Measurements from ENCODE around the gene MAP4.
"Not testable (repeated sequence)": the region's sequence is repeated elsewhere in the genome, so short reads cannot be mapped to it uniquely, and the experiment has no call there.

Gene MAP4, protein sequence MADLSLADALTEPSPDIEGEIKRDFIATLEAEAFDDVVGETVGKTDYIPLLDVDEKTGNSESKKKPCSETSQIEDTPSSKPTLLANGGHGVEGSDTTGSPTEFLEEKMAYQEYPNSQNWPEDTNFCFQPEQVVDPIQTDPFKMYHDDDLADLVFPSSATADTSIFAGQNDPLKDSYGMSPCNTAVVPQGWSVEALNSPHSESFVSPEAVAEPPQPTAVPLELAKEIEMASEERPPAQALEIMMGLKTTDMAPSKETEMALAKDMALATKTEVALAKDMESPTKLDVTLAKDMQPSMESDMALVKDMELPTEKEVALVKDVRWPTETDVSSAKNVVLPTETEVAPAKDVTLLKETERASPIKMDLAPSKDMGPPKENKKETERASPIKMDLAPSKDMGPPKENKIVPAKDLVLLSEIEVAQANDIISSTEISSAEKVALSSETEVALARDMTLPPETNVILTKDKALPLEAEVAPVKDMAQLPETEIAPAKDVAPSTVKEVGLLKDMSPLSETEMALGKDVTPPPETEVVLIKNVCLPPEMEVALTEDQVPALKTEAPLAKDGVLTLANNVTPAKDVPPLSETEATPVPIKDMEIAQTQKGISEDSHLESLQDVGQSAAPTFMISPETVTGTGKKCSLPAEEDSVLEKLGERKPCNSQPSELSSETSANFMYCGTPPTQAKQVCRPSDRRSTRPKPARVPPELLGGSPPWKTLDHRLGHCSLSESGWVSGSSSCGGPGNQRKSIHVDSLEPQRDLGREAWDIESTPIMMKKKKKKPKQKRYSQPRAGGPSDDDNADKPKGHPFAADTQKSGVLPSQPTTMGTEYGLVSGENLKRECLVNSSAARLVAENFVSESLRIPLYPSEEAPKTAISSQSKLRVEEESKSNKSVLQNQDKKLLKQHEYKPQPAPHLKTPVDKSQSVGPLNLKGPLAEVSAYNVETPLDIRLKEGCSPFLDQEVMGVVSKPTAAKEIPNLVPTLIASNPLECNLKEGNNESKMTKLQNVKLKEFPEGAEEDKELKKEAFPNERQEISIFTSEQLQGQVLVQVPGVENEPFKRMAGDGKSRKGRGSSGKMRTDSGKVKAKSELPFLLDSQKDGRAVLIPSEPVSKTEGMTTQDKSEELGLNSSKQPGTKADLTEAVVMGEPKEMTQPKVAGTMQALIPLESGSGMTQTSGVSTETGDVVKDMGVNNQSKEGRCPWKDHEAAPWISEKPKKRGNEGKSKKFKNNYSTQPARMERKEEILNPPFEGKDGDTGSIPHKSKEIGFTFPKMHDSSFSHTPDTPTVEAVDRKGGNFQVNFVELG (N-terminal part only)

DNA sequence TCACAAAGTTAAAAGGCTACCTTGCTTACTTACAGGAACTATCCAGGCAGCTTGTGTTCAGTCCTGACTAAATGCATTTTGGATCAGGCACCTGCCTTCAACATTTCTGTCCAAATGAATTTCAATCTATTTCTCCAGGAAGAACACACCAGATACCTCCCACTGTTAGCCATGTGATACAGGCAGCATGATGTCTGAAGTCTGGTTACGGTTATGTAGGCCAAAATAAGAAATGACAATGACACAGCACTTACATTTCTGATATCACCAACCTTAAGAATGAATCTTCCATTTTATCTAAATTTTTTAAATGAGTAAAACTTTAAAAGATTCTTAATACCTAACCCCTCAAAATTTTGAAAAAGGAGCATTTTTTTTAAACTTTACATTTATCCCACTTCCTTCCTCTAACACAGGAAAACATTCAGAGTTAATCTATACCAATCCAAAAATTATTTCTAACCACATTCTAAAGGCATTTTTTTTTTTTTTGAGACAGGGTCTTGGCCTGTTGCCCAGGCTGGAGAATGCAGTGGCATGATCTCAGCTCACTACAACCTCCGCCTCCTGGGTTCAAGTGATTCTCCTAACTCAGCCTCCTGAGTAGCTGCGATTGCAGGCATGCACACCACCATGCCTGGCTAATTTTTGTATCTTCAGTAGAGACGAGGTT lies at the start of gene MAP4:
Gene MAP4, minus strand, starts transcription at position 116 of the 673 bp plus-strand sequence. CDS start 17,556 bp downstream, outside the sequence.
- no peak for DNase-seq

DNA sequence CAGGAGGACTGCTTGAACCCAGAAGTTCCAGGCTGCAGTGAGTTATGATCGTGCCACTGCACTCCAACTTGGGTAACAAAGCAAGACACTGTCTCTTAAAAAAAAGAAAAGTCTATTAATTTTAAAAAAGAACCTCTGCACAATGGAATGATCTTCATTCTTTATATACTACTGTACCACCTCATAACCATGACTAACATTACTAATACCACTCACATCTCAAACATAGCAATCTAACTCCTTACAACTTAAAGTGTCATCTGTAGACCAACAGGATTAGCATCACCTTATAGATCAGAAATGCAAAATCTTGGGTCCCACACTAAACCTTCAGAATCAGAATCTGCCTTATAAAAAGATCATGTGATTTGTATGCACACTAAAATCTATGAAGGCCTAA lies 48.8 kb upstream of the MAP4 start:
- DNase-seq, result no peak

DNA sequence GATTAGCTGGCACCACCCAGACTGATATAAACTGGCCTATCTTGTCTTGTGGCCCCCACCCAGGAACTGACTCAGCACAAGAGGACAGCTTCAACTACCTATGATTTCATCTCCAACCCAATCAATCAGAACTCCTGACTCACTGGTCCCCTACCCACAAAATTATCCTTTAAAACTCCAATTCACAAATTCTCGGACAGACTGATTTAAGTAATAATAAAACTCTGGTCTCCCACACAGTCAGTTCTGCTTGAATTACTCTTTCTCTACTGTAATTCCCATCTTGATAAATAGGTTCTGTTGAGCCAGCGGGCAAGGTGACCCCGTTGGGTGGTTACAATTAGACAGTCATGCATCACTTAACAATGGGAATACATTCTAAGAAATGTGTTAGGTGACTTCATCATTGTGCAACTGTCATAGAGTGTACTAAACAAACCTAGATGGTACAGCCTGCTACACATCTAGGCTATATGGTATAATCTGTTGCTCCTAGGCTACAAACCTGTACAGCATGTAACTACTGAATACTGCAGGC lies 48.1 kb upstream of the MAP4 start:
- no peak for DNase-seq

DNA sequence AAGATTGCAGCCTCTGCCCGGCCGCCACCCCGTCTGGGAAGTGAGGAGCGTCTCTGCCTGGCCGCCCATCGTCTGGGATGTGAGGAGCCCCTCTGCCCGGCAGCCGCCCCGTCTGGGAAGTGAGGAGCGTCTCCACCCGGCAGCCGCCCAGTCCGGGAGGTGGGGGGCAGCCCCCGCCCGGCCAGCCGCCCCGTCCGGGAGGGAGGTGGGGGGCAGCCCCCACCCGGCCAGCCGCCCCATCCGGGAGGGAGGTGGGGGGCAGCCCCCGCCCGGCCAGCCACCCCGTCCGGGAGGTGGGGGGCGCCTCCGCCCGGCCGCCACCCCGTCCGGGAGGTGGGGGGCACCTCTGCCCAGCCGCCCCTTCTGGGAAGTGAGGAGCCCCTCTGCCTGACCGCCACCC lies 45.4 kb upstream of the MAP4 start:
- DNase-seq, result not testable (repeated sequence)

DNA sequence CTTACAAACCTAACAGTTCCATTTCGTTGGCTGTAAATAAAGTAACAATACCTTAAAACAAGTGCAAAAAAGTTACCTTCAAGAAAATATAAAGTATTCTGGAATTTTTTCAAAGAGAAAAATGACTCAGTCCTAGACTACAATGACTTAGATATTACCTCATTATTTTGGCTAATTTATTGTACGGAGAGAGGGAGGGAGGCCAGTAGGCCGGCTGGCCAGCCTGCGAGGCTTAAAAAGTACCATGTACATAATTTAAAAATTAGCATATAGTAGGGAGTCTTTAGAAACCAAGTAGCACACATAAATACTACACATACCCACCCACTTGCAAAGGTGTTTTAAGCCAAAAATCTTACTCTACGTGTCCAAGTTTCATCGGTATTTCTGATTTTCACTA lies 41.9 kb upstream of the MAP4 start:
- DNase-seq, result no peak

DNA sequence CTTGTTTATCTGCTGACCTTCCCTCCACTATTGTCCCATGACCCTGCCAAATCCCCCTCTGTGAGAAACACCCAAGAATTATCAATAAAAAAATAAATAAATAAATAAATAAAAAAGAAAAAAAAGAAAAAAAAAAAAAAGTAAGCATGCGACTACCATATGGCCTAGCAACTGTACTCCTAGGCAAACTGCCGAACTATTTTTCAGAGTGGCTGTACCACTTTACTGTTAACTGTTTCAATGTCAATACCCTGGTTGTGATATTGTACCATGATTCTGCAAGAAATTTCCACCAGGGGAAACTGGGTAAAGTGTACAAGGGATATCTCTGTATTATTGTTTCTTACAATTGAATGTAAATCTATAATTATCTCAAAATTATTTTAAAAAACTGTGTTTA lies 41.3 kb upstream of the MAP4 start:
- DNase-seq, result no peak

DNA sequence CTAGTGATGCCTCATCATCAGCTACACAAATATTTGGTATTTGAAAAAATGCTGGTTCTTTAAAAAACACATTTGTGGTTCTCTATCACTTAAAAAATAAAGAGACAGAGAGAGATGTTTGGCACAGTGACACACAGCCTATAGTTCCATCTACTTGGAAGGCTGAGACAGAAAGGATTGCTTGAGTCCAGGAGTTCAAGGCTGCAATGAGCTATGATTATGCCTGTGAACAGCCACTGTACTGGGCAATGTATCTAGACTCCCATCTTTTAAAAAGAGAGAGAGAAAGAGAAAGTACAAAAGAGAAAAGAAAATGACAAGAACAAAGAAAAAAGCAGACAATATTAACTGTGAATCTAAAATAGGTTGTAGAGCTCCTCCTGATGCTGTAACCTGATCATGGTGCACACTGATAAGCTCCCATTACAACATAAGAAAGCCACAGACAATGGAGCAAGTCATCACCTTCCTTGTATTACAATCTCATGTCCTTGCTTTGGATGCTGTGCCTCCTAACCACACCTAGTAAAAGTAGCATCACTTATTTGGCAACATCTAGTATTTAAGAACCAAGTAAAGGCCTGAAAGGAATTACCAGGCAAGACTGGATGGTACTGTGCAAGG lies 31.7 kb upstream of the MAP4 start:
- no peak for DNase-seq

DNA sequence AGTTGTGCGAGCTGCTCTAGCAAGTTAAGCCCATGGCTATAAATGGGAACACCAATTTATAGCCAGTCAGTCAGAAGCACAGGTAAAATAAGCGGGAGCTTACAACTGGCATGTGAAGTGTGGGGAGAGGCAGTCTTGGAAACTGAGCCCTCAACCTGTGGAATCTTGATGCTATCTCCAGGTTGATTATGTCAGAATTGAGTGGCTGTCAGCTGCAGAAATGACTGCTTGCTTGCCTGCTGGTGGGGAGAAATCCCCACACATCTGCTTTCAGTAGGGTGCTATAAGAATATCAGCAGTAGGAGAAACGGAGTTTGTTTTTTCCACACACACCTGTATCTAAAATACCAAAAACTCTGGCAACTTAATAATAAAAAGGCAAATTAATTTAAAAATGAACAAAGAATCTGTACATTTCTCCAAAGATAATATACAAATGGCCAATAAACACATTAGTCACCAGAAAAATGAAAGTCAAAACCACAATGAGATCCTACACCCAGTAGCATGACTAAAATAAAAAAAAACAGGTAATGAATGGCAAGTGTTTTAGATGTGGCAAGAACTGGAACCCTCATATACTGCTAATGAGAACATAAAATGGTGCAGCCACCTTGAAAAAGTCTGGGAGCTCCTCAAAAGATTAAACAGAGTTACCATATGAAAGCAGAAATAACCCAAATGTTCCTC lies 26.0 kb upstream of the MAP4 start:
- no peak for DNase-seq

DNA sequence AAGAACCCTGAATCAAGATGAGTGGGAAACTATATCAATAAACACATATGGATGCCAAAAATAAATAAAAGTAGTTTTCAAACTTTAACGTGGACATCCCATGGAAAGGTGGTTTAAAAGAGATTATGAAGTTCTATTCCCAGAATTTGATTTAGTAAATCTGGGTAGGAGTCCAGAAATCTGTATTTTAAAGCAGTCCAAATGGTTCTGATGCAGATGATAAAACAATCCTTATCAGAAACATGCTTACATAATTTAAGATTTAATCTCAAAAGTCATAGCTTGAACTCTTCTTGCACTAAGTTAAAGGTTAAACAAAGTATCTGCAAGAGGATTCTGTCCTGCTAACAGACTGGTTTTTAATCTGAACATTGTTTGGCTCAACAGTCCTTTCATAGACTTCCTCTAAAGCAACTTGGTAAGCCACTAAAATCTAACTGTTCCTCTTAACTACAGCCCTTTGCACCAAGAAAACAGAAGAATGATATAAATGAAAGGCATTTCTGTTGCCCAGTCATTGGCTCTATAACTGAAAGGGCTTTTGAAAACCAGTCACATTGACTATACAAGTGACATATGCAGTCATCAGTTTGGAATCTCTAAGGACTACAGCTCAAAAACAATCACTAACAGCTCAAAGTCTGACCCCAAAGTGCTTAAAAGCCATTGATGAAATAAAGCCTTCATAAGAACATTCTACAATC lies 23.4 kb upstream of the MAP4 start:
- DNase-seq, result no peak

DNA sequence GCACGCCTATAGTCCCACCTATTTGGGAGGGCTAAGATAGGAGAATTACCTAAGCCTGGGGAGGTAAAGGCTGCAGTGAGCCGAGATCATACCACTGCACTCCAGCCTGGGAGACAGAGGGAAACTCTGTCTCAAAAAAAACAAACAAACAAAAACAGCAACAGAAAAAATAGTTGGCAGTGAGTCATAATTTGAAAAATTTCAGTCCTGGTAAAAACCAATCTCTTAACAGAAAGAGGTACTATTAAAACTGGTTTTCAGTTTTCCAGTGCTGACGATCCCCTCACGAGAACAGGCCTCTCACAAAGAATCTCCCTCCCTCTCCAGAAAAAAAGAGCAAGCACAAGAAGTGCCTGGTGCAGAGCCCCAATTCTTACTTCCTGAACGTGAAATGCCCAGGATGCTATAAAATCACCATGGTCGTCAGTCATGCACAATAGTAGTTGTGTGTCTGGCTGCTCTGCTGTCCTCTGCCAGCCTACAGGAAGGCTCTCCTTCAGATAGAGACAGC lies 22.8 kb upstream of the MAP4 start:
- no peak for DNase-seq

DNA sequence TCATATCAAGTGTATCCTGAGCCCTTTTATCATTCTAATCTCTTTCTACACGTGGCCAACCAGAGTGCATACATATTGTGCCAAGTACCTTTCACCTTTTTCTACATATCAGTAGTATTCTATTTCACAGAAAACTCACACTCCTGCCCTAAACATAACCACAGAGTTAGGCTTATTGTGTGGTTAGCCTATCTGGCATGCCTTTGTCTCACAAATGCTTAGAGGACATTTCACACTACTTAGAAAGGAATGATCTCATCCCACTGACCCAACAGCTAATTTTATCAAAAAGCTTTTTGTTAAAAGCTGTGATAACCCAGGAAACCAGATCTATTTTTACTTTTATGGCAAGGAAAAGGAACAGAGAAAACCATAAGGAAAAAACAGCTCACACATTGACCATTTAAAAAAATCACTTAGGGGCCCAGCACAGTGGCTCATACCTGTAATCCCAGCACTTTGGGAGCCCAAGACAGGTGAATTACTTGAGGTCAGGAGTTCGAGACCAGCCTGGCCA lies 17.8 kb upstream of the MAP4 start:
- no peak for DNase-seq

DNA sequence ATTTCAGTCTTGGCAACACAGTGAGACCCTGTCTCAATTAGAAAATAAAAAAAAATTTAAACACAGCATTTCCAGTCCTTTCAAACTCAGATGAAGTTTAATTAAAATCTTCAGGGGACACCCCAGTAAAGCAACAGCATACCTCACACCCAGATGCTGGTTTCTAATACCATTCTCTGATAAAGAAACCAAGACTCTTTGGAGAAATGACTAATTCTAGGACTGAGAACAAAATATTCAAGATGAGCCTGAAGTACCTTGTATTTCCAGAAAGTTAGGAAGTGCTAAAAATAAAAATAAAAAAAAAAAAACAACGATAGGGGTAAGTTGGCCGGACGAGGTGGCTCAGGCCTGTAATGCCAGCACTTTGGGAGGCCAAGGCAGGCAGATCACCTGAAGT lies 14.0 kb upstream of the MAP4 start:
- no peak for DNase-seq

DNA sequence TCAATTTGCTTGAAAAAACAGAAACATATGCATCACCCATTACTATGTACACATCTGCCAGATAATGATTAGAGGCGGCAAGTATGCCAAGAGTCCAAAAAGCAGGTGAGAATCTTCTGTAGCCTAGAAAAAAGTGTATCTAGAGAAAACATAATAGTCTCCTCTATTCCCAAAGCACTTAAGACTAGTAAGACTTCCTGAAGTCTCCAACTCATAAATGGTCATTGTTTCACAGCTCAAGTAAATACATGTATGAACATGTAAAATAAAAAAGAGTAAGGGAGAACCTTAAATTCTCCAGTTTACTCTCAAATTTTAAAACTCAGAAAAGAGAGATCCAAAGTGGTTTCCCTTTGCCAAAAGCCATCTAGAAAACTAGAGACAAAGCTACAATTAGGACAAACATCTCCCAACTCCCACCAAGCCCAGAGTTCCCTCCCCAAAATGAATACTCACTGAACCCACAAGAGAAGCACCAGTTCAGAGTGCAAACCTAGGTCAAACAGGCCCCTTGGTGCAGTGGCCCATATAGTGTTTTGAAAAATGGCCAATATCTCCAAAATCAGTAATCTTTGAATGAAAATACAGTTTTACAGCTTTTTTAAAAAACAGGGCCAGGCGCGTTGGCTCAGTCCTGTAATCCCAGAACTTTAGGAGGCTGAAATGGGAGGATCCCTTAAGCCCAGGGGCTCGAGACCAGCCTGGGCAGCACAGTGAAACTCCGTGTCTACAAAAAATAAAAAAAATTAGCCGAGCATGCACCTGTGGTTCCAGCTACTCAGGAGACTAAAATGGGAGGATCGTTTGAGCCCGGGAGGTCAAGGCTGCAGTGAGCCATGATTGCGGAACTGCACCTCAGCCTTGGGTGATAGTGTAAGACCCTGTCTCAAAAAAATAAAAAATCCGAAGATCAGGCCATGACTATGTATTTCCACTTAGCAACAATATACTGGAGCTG lies 11.0 kb upstream of the MAP4 start:
- no peak for DNase-seq

DNA sequence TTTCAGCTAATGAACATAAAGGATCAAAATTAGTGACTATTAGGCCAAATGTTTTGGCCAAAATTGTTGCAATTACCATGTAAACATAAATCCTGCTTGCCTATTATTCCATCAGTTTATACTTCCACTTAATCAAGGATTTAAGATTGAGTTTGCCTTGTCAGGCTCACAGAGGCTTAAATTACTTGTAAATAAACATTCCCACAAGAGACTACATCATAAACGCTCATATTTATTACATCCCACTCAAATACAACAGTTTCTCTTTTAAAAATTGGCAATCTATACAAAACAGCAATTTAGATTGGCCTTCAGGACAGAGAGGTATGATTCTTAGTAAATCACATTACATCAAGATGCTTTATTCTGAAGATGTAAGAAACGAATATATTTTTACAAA lies 9.9 kb upstream of the MAP4 start:
- DNase-seq, result no peak

DNA sequence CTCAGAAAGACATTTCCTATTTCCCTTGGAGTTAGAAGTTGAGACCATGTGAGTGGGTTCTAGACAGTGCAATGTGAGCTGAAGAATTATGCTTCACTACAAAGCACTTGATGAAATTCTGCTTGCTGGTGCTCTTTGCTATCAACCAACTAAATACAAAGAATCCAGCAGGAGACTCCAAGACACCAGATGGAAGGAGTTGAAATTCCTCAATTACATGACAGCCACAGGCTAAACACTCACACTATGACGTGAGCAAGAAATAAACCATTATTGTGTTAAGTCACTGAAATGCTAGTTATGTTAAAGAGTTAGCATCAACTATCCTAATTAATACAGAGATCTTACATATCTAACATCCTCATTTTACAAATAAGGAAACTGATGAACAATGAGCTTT lies 8.2 kb upstream of the MAP4 start:
- no peak for DNase-seq

DNA sequence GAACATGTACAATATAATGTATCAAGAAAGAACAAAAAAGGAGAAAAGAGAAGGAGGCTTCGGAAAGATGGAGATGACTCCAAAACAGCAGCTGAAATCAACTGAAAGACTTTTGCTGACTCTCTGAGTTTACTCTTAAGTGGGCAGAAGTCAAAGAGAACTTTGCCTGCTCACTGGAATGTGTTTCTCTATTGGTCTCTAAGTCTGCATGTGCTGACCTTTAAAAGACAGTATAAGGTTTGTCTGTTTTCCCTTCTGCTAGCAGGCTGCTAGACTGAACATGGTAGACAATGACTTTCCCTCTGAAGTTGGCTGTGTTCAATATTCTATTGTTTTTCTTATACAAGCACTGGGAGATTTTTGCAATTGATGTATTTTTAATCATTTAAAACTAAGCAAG lies 7.2 kb upstream of the MAP4 start:
- DNase-seq, result no peak

DNA sequence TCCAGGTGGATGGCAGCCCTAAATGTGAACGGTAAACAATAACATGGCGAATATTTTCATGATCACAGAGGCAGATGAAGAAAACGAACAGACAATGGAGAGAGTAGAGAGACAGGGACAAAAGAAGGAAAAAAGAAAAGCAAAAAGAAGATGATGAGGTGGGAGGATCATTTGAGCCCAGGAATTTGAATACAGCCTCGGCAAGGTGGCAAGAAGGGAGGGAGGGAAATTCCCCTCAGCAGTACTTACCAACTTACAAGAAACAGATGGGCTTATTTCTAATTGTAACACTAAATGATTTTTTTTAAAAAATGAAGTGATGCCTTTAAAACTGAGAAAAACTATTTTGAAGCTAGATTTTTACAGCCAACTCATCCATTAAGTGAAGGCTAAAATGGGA lies 6.0 kb upstream of the MAP4 start:
- DNase-seq, result no peak

DNA sequence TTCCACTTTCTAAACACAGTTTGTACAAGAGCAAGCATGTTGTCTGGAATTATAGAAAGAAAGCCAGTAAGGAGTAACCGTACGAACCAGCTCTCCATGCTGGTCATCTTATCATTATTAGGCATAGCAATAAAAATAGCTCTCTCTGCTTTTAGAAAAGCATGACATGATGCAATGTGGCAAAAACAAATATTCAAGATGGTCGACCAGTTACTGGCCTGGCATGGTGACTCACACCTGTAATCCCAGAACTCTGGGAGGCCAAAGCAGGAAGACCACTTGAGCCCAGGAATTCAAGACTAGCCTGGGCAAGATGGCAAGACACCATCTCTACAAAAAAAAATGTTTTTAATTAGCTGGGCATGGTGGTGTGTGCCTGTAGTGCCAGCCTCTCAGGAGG lies 2.6 kb upstream of the MAP4 start:
- DNase-seq, result no peak

All from CD4-positive, alpha-beta T cell treated with Interleukin-1 beta for 1 hour (primary cell).